Measurements from ENCODE around the gene UBR2. TPM values are rescaled to one million over a fixed set of nuclear protein-coding genes. Genes with fewer than 3 reads are reported as not detected.

UBR2 gene
- total and polyA plus RNA-seq, 2 of the 13 experiments (the other 11 are each of a cell fraction or from before 2014, with no cell fraction given): 17.6 to 29.3 TPM

GRCh38 chr6:42642794-42643193 lies 79.0 kb downstream of the UBR2 start:
- CTCF ChIA-PET (ENCODE audit: low intra/inter-chr PET ratio, low total read pairs): no interaction called here
- H3K79me2 ChIP-seq (ENCODE audit: insufficient read depth, low read length): no peaks in the 10 kb centered on the region
- in situ Hi-C loops (cut with HindIII; ENCODE audit: extremely low pct_ligation_motif_present, low pct_unique_long_range_greater_than_20kb): no loop called here
- FAIRE-seq (no peak), DNase-seq (ENCODE audit: low spot score) (no peak), ATAC-seq (no peak)
- H4K20me1 ChIP-seq (ENCODE audit: insufficient read depth, low read length): no peaks in the 10 kb centered on the region
- no peak overlapping the region for H3K27ac ChIP-seq (ENCODE audit: extremely low read length, insufficient read depth, low read length)
- no peaks in the 10 kb centered on the region for H3K27me3 ChIP-seq (ENCODE audit: control insufficient read depth in 1 of 2, insufficient read depth in 2 of 2, low read length in 2 of 2)
- H3K9me3 ChIP-seq (ENCODE audit: low read length): no peaks in the 10 kb centered on the region
- no peak overlapping the region for H3K9ac ChIP-seq (ENCODE audit: insufficient read depth, low read depth, low read length)
- H2AFZ ChIP-seq (ENCODE audit: low read length): no peak overlapping the region
- no TSS peak for BruUV-seq (replicated peaks)
- no peak overlapping the region for H3K4me2 ChIP-seq (ENCODE audit: low read depth, low read length)
- H3K36me3 ChIP-seq (replicated peaks in 1 of 2; ENCODE audit: control insufficient read depth in 1 of 2, insufficient read depth in 2 of 2, low read length in 2 of 2): peaks cover 7 to 60% of the 10 kb centered on the region in 2 experiments
- POLR2A ChIA-PET: no interaction called here
- intact Hi-C loops (cut with micrococcal nuclease; ENCODE audit: unreplicated experiment): no loop called here
- H3K4me3 ChIP-seq (replicated peaks in 1 of 3; ENCODE audit: insufficient read depth in 1 of 3, low read depth in 2 of 3, low read length in 3 of 3): no peak overlapping the region
- H3K4me1 ChIP-seq (ENCODE audit: insufficient read depth, low read length): no peaks in the 10 kb centered on the region
- 97% methylated on average over 5 of the region's 5 CpGs for WGBS (ENCODE audit: low lambda C conversion rate)
- TF ChIP-seq THAP8 (CRISPR knock-in tag; IDR thresholded peaks at IDR 0.05; ENCODE audit: borderline replicate concordance) (no peak), ZNF569 (CRISPR knock-in tag; IDR thresholded peaks at IDR 0.05; ENCODE audit: borderline replicate concordance) (no peak), THAP7 (CRISPR knock-in tag; IDR thresholded peaks at IDR 0.05) (no peak), ARNT (IDR thresholded peaks at IDR 0.05) (no peak), HDAC1 (CRISPR knock-in tag; IDR thresholded peaks at IDR 0.05) (no peak), PHF5A (CRISPR knock-in tag; IDR thresholded peaks at IDR 0.05; ENCODE audit: low read depth, unreplicated experiment) (no peak), HOXD1 (CRISPR knock-in tag; IDR thresholded peaks at IDR 0.05) (no peak), ZZZ3 (CRISPR knock-in tag; IDR thresholded peaks at IDR 0.05; ENCODE audit: borderline replicate concordance) (no peak), TMF1 (CRISPR knock-in tag; IDR thresholded peaks at IDR 0.05; ENCODE audit: low read depth) (no peak), ZNF746 (CRISPR knock-in tag; IDR thresholded peaks at IDR 0.05) (no peak), ZFP37 (CRISPR knock-in tag; IDR thresholded peaks at IDR 0.05; ENCODE audit: borderline replicate concordance) (no peak), ZNF670 (CRISPR knock-in tag; IDR thresholded peaks at IDR 0.05; ENCODE audit: borderline replicate concordance) (no peak), ZFAT (CRISPR knock-in tag; conservative IDR thresholded peaks at IDR 0.05) (no peak), ZSCAN9 (CRISPR knock-in tag; IDR thresholded peaks at IDR 0.05; ENCODE audit: borderline replicate concordance) (no peak)
